Measurements from ENCODE around the gene SEMA4C. TPM values are rescaled to one million over a fixed set of nuclear protein-coding genes. Genes with fewer than 3 reads are reported as not detected.
A peak's percentile ranks its signal among the peaks of the same experiment; 100 is the strongest.

Gene SEMA4C
- total RNA-seq, result 10 to 100 TPM; 17.0 to 18.0 TPM

GRCh38 chr2:96869822-96870625 is at the start of gene SEMA4C:
TSS of gene SEMA4C (minus strand) at chr2:96870080. CDS start at chr2:96867886, 2,194 bp downstream.
- no peaks in the 10 kb centered on the region for H3K36me3 Mint-ChIP-seq
- DNase-seq (ENCODE audit: low spot score) (no peak), ATAC-seq (peak; percentile 57 to 65)
- peaks cover 20 to 31% of the 10 kb centered on the region in 2 donors for H3K4me1 Mint-ChIP-seq (ENCODE audit: low read depth in 2 of 2)
- H3K4me3 Mint-ChIP-seq, result peak within 1 kb of the TSS; percentile 81
- no peaks in the 10 kb centered on the region for H3K9me3 Mint-ChIP-seq
- H3K27me3 Mint-ChIP-seq, result no peaks in the 10 kb centered on the region
- H3K27ac Mint-ChIP-seq, result peak within 1 kb of the TSS in 1 of 2 donors; percentile 21

- no peaks in the 10 kb centered on the region for H3K27me3 Mint-ChIP-seq
- H3K4me1 Mint-ChIP-seq (ENCODE audit: low read depth in 2 of 2), result peaks cover 34 to 38% of the 10 kb centered on the region in 2 donors
- no peak for ATAC-seq
- H3K36me3 Mint-ChIP-seq, result no peaks in the 10 kb centered on the region
- no peak for DNase-seq (ENCODE audit: low spot score)
- H3K27ac Mint-ChIP-seq, result peak overlapping the region in 1 of 2 donors; percentile 14
- H3K9me3 Mint-ChIP-seq, result no peaks in the 10 kb centered on the region
- H3K4me3 Mint-ChIP-seq, result no peak overlapping the region
Measured at GRCh38 chr2:96918754-96919550, 49.1 kb upstream of the SEMA4C start.

GRCh38 chr2:96918092-96918753 is 48.3 kb upstream of the SEMA4C start:
- DNase-seq (ENCODE audit: low spot score), result no peak
- Mint-ChIP-seq H3K36me3 (no peaks in the 10 kb centered on the region), H3K27me3 (no peaks in the 10 kb centered on the region), H3K4me1 (ENCODE audit: low read depth in 2 of 2) (peaks cover 39 to 42% of the 10 kb centered on the region in 2 donors), H3K4me3 (no peak overlapping the region), H3K27ac (no peak overlapping the region), H3K9me3 (no peaks in the 10 kb centered on the region)
- ATAC-seq, result no peak

- Mint-ChIP-seq H3K36me3 (no peaks in the 10 kb centered on the region), H3K4me1 (ENCODE audit: low read depth in 2 of 2) (peaks cover 45 to 50% of the 10 kb centered on the region in 2 donors), H3K27ac (no peak overlapping the region), H3K9me3 (no peaks in the 10 kb centered on the region), H3K4me3 (no peak overlapping the region), H3K27me3 (no peaks in the 10 kb centered on the region)
- DNase-seq (ENCODE audit: low spot score) (no peak), ATAC-seq (no peak)
Measured at GRCh38 chr2:96916646-96917543, 47.0 kb upstream of the SEMA4C start.

GRCh38 chr2:96916156-96916630 is 46.3 kb upstream of the SEMA4C start:
- ATAC-seq (no peak), DNase-seq (ENCODE audit: low spot score) (no peak)
- Mint-ChIP-seq H3K27me3 (no peaks in the 10 kb centered on the region), H3K9me3 (no peaks in the 10 kb centered on the region), H3K36me3 (no peaks in the 10 kb centered on the region), H3K4me1 (ENCODE audit: low read depth in 2 of 2) (peaks cover 45 to 51% of the 10 kb centered on the region in 2 donors), H3K27ac (no peak overlapping the region), H3K4me3 (no peak overlapping the region)

GRCh38 chr2:96914332-96914731 is 44.5 kb upstream of the SEMA4C start:
- ATAC-seq, result no peak
- Mint-ChIP-seq H3K4me3 (peak overlapping the region; percentile 84), H3K36me3 (no peaks in the 10 kb centered on the region), H3K4me1 (ENCODE audit: low read depth in 2 of 2) (peaks cover 48 to 54% of the 10 kb centered on the region in 2 donors), H3K27me3 (no peaks in the 10 kb centered on the region), H3K27ac (peak overlapping the region; percentile 81 to 91), H3K9me3 (no peaks in the 10 kb centered on the region)
- no peak for DNase-seq (ENCODE audit: low spot score)

GRCh38 chr2:96913398-96914202 is 43.7 kb upstream of the SEMA4C start:
- Mint-ChIP-seq H3K27me3 (no peaks in the 10 kb centered on the region), H3K27ac (peak overlapping the region; percentile 81 to 91), H3K4me3 (peak overlapping the region; percentile 84), H3K9me3 (no peaks in the 10 kb centered on the region), H3K36me3 (no peaks in the 10 kb centered on the region), H3K4me1 (ENCODE audit: low read depth in 2 of 2) (peaks cover 41 to 48% of the 10 kb centered on the region in 2 donors)
- ATAC-seq (peak; percentile 75 to 81), DNase-seq (ENCODE audit: low spot score) (no peak)

- no peak for DNase-seq (ENCODE audit: low spot score)
- peak overlapping the region; percentile 81 to 91 for H3K27ac Mint-ChIP-seq
- H3K36me3 Mint-ChIP-seq, result no peaks in the 10 kb centered on the region
- no peaks in the 10 kb centered on the region for H3K27me3 Mint-ChIP-seq
- H3K9me3 Mint-ChIP-seq, result no peaks in the 10 kb centered on the region
- peak overlapping the region; percentile 84 for H3K4me3 Mint-ChIP-seq
- H3K4me1 Mint-ChIP-seq (ENCODE audit: low read depth in 2 of 2), result peaks cover 41 to 47% of the 10 kb centered on the region in 2 donors
- ATAC-seq, result no peak
Measured at GRCh38 chr2:96913117-96913397, 43.2 kb upstream of the SEMA4C start.

GRCh38 chr2:96912346-96913116 is 42.7 kb upstream of the SEMA4C start:
- H3K4me3 Mint-ChIP-seq, result peak overlapping the region; percentile 84
- no peaks in the 10 kb centered on the region for H3K36me3 Mint-ChIP-seq
- peaks cover 41 to 46% of the 10 kb centered on the region in 2 donors for H3K4me1 Mint-ChIP-seq (ENCODE audit: low read depth in 2 of 2)
- ATAC-seq, result no peak
- no peaks in the 10 kb centered on the region for H3K27me3 Mint-ChIP-seq
- DNase-seq (ENCODE audit: low spot score), result no peak
- no peaks in the 10 kb centered on the region for H3K9me3 Mint-ChIP-seq
- peak overlapping the region; percentile 81 to 91 for H3K27ac Mint-ChIP-seq

- no peak overlapping the region for H3K4me3 Mint-ChIP-seq
- H3K27me3 Mint-ChIP-seq, result no peaks in the 10 kb centered on the region
- DNase-seq (ENCODE audit: low spot score) (no peak), ATAC-seq (no peak)
- H3K36me3 Mint-ChIP-seq, result no peaks in the 10 kb centered on the region
- H3K9me3 Mint-ChIP-seq, result no peaks in the 10 kb centered on the region
- no peak overlapping the region for H3K27ac Mint-ChIP-seq
- peaks cover 33 to 37% of the 10 kb centered on the region in 2 donors for H3K4me1 Mint-ChIP-seq (ENCODE audit: low read depth in 2 of 2)
Measured at GRCh38 chr2:96909611-96910021, 39.7 kb upstream of the SEMA4C start.

GRCh38 chr2:96907115-96908041 is 37.5 kb upstream of the SEMA4C start:
- H3K4me3 Mint-ChIP-seq, result no peak overlapping the region
- DNase-seq (ENCODE audit: low spot score) (no peak), ATAC-seq (no peak)
- no peaks in the 10 kb centered on the region for H3K27me3 Mint-ChIP-seq
- no peaks in the 10 kb centered on the region for H3K36me3 Mint-ChIP-seq
- H3K4me1 Mint-ChIP-seq (ENCODE audit: low read depth in 2 of 2), result peaks cover 12 to 20% of the 10 kb centered on the region in 2 donors
- H3K9me3 Mint-ChIP-seq, result no peaks in the 10 kb centered on the region
- H3K27ac Mint-ChIP-seq, result no peak overlapping the region
